ENCODE measurements around the gene HS3ST6.

DNA sequence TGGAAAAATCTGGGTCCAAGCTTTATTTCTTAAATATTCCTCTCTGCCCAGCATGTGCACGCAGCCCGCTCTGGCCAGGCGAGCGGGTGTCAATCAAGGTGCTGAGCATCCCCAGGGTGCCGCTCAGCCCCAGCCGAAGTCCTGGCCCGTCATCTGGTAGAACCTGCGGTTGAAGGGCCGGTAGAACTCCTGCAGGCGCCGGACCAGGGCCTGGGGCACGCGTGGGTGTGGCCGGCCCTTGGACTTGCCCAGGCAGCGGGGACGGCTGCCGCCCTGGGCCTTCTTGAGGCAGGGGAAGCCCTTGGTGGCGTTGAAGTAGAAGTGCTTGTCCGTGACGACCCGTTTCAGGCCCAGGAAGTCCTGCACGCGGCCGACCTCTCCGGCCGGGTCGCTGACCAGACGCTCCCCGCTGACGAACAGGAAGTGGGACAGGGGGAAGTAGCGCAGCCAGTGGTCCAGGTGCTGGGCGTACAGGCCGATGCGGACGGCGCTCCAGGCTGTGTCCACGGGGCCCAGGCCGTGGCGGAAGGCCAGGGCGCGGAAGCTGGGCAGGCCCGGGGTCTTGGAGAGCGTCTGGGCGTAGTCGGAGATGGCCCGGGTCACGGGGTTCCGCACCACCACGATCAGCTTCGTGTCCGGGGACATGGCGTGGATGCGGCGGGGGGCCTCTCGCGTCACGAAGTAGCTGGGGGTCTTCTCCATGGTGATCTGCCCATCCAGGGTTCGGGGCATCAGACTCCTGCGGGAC, 6.6 kb downstream of the HS3ST6 start:
- TF ChIP-seq, protein P1, sequence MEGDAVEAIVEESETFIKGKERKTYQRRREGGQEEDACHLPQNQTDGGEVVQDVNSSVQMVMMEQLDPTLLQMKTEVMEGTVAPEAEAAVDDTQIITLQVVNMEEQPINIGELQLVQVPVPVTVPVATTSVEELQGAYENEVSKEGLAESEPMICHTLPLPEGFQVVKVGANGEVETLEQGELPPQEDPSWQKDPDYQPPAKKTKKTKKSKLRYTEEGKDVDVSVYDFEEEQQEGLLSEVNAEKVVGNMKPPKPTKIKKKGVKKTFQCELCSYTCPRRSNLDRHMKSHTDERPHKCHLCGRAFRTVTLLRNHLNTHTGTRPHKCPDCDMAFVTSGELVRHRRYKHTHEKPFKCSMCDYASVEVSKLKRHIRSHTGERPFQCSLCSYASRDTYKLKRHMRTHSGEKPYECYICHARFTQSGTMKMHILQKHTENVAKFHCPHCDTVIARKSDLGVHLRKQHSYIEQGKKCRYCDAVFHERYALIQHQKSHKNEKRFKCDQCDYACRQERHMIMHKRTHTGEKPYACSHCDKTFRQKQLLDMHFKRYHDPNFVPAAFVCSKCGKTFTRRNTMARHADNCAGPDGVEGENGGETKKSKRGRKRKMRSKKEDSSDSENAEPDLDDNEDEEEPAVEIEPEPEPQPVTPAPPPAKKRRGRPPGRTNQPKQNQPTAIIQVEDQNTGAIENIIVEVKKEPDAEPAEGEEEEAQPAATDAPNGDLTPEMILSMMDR (IDR thresholded peaks at IDR 0.05; ENCODE audit: extremely low read depth in 1 of 2, insufficient read depth in 1 of 2, low read depth in 1 of 2, low read length in 2 of 2): no peak
- TF ChIP-seq, protein P2, sequence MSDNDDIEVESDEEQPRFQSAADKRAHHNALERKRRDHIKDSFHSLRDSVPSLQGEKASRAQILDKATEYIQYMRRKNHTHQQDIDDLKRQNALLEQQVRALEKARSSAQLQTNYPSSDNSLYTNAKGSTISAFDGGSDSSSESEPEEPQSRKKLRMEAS (IDR thresholded peaks at IDR 0.05; ENCODE audit: insufficient read depth, insufficient read length): no peak
- TF ChIP-seq POLR2A (IDR thresholded peaks at IDR 0.05; ENCODE audit: low read depth, low read length) (no peak), MYC (IDR thresholded peaks at IDR 0.05; ENCODE audit: low read depth, low read length) (no peak), FOS (IDR thresholded peaks at IDR 0.05; ENCODE audit: borderline replicate concordance, insufficient read depth, low read length) (no peak)
